ENCODE results near the gene ACER1. TPM values are rescaled to one million over a fixed set of nuclear protein-coding genes. Genes with fewer than 3 reads are reported as not detected.

ACER1 gene
- total and polyA plus RNA-seq, 10 of the 15 experiments (the other 5 are each of a cell fraction or from before 2014, with no cell fraction given), result not detected

- TF ChIP-seq USF2 (IDR thresholded peaks at IDR 0.05; ENCODE audit: borderline replicate concordance, low read depth, low read length) (no peak), SRF (IDR thresholded peaks at IDR 0.05; ENCODE audit: low read depth in 2 of 2, low read length in 2 of 2) (no peak), SREBF2 (IDR thresholded peaks at IDR 0.05; ENCODE audit: low read length) (no peak), HCFC1 (IDR thresholded peaks at IDR 0.05; ENCODE audit: low read length) (no peak), RFX5 (IDR thresholded peaks at IDR 0.05; ENCODE audit: low read depth, low read length) (no peak), ZNF687 (IDR thresholded peaks at IDR 0.05) (no peak)
These were observed 70.1 kb downstream of the ACER1 start (continued) for GRCh38 chr19:6263306-6263705.

GRCh38 chr19:6262519-6262918 is 70.9 kb downstream of the ACER1 start:
- H3K36me3 ChIP-seq (ENCODE audit: control insufficient read depth in 2 of 2, insufficient read depth in 2 of 2, low read length in 1 of 2), result peaks cover 17 to 37% of the 10 kb centered on the region in 2 experiments
- H4K20me1 ChIP-seq (ENCODE audit: control insufficient read depth, insufficient read depth), result peaks cover 2% of the 10 kb centered on the region; the same call in 1 of the 2 replicates
- in situ Hi-C loops (cut with MboI) (no loop called here), intact Hi-C loops (cut with micrococcal nuclease; ENCODE audit: unreplicated experiment) (no loop called here)
- peaks cover 14% of the 10 kb centered on the region for H3K4me1 ChIP-seq (ENCODE audit: control insufficient read depth, insufficient read depth, low read length)
- no peak overlapping the region for H3K27ac ChIP-seq (ENCODE audit: control insufficient read depth, insufficient read depth)
- FAIRE-seq (no peak), DNase-seq (ENCODE audit: low read depth, low spot score) (no peak), ATAC-seq (no peak)
- 95% methylated on average over 11 of the region's 11 CpGs for WGBS (ENCODE audit: insufficient coverage, insufficient replicate concordance, low lambda C conversion rate, missing lambda C conversion rate)
- ChIA-PET CTCF (no interaction called here), POLR2A (no interaction called here), SMC1A (ENCODE audit: uncharacterized antibody, unreplicated experiment) (no interaction called here), RAD21 (ENCODE audit: unreplicated experiment) (no interaction called here)
- H3K79me2 ChIP-seq (ENCODE audit: control insufficient read depth, insufficient read depth, low read length), result peaks cover 2% of the 10 kb centered on the region
- peaks cover 2% of the 10 kb centered on the region; the same call in 1 of the 3 replicates for H3K9me3 ChIP-seq (replicated peaks; ENCODE audit: control insufficient read depth, insufficient read depth, low read length)
- no TSS peak for BruUV-seq (replicated peaks)
- H3K4me2 ChIP-seq (ENCODE audit: control insufficient read depth, insufficient read depth), result no peak overlapping the region
- H2AFZ ChIP-seq (ENCODE audit: control insufficient read depth, low read depth, low read length), result no peak overlapping the region
- no peaks in the 10 kb centered on the region; a peak in 1 of 4 replicates for H3K27me3 ChIP-seq (replicated peaks in 1 of 2; ENCODE audit: control insufficient read depth in 2 of 2, insufficient read depth in 2 of 2, low read length in 1 of 2)
- H3K4me3 ChIP-seq, result no peak overlapping the region
- no peak overlapping the region for H3K9ac ChIP-seq (ENCODE audit: control insufficient read depth, insufficient read depth, low read length)
- TF ChIP-seq CEBPB (IDR thresholded peaks at IDR 0.05; ENCODE audit: borderline replicate concordance in 1 of 2, low read depth in 2 of 2, low read length in 2 of 2) (no peak), USF2 (IDR thresholded peaks at IDR 0.05; ENCODE audit: borderline replicate concordance, low read depth, low read length) (no peak), HDAC2 (IDR thresholded peaks at IDR 0.05) (no peak), NR2C2 (IDR thresholded peaks at IDR 0.05; ENCODE audit: borderline replicate concordance, control insufficient read depth, insufficient read length, low read depth) (no peak), POU2F2 (IDR thresholded peaks at IDR 0.05; ENCODE audit: borderline replicate concordance, low read depth, low read length) (no peak), RAD21 (IDR thresholded peaks at IDR 0.05; ENCODE audit: insufficient read depth, low read depth, low read length) (no peak), PBX3 (IDR thresholded peaks at IDR 0.05; ENCODE audit: insufficient replicate concordance, low read depth, low read length) (no peak), E4F1 (IDR thresholded peaks at IDR 0.05; ENCODE audit: borderline replicate concordance, partially characterized antibody) (no peak)
